Calu3 (cell line): Measurements from ENCODE around the gene RDH14. TPM values are rescaled to one million over a fixed set of nuclear protein-coding genes. Genes with fewer than 3 reads are reported as not detected.

Source experiments
- Bru-seq: library from RNA; stranded (reverse); fragments of 400-500 nt; gene quantifications from one replicate; lab custom pipeline; 2021; lab: Mats Ljungman, UMichigan
- BruChase-seq, 2 experiments: library from RNA; stranded (reverse); fragments of 400-500 nt; gene quantifications; one replicate each; lab custom pipeline; 2021; lab: Mats Ljungman, UMichigan
- BruUV-seq: library from RNA; stranded (reverse); fragments of 400-500 nt; replicated peaks from 2 replicates; lab custom pipeline; 2021; lab: Mats Ljungman, UMichigan
- CTCF ChIA-PET: fragments of 300-600 bp; sonication (Branson Sonifier 250); formaldehyde crosslinking; loops from one replicate; lab custom pipeline; 2022; ENCODE audit warnings: antibody characterized with exemption; lab: Charles Lee
- DNase-seq: peaks from one replicate; pipeline ENCODE4 v3.0.0; 2022
- H3K27ac Mint-ChIP-seq: one replicate; pipeline ENCODE4 v1.8.0; 2022; ENCODE audit warnings: mixed read lengths; ENCODE audit not compliant: unreplicated experiment
- H3K27me3 Mint-ChIP-seq: one replicate; pipeline ENCODE4 v1.8.0; 2022; ENCODE audit warnings: mixed read lengths; ENCODE audit not compliant: unreplicated experiment
- H3K36me3 Mint-ChIP-seq: one replicate; pipeline ENCODE4 v1.8.0; 2022; ENCODE audit warnings: mild to moderate bottlenecking, moderate library complexity, mixed read lengths; ENCODE audit not compliant: insufficient read depth, unreplicated experiment
- H3K4me1 Mint-ChIP-seq: one replicate; pipeline ENCODE4 v1.8.0; 2022; ENCODE audit warnings: mild to moderate bottlenecking, low read depth, mixed read lengths; ENCODE audit not compliant: unreplicated experiment
- H3K4me3 Mint-ChIP-seq: one replicate; pipeline ENCODE4 v1.8.0; 2022; ENCODE audit warnings: mild to moderate bottlenecking, low read depth, moderate library complexity, mixed read lengths; ENCODE audit not compliant: unreplicated experiment
- H3K9me3 Mint-ChIP-seq: one replicate; pipeline ENCODE4 v1.8.0; 2022; ENCODE audit warnings: low read depth, mixed read lengths; ENCODE audit not compliant: unreplicated experiment
- intact Hi-C: fragments of 100-400 bp; cut with micrococcal nuclease; formaldehyde crosslinking; loops from one replicate; pipeline ENCODE4 v1.10.0; 2022; ENCODE audit not compliant: unreplicated experiment
- long read RNA-seq: library from polyadenylated mRNA; stranded (forward); transcript quantifications from one replicate; pipeline ENCODE4 v2.0.0, GENCODE V29; 2022
- total RNA-seq: library from RNA; stranded (reverse); gene quantifications from 2 replicates; pipeline ENCODE4 v1.2.3, GENCODE V29; 2022
- TF ChIP-seq, protein P1 (sequence below): fragments of 200-600 bp; IDR thresholded peaks from one replicate; pipeline ENCODE4 v1.8.0; 2022; ENCODE audit warnings: antibody characterized with exemption; ENCODE audit not compliant: unreplicated experiment

The RDH14 gene, protein sequence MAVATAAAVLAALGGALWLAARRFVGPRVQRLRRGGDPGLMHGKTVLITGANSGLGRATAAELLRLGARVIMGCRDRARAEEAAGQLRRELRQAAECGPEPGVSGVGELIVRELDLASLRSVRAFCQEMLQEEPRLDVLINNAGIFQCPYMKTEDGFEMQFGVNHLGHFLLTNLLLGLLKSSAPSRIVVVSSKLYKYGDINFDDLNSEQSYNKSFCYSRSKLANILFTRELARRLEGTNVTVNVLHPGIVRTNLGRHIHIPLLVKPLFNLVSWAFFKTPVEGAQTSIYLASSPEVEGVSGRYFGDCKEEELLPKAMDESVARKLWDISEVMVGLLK
- total RNA-seq (17.1 and 17.7 TPM in 2 replicates), Bru-seq, nascent RNA (percentile 80 among the genes with signal in this experiment), BruChase-seq, experiment 1, labeled RNA remaining after a 6-hour chase (percentile 83 among the genes with signal in this experiment), BruChase-seq, experiment 2, labeled RNA remaining after a 2-hour chase (percentile 98 among the genes with signal in this experiment)
- long read RNA-seq, transcript RDH14-201 (2 exons, 1,587 nt): major isoform, 56 of 63 reads
- long read RNA-seq, partial matches to known transcripts: 0 of 63 reads
- long read RNA-seq, other reads (novel, unspliced or antisense): 7 of 63 reads

DNA sequence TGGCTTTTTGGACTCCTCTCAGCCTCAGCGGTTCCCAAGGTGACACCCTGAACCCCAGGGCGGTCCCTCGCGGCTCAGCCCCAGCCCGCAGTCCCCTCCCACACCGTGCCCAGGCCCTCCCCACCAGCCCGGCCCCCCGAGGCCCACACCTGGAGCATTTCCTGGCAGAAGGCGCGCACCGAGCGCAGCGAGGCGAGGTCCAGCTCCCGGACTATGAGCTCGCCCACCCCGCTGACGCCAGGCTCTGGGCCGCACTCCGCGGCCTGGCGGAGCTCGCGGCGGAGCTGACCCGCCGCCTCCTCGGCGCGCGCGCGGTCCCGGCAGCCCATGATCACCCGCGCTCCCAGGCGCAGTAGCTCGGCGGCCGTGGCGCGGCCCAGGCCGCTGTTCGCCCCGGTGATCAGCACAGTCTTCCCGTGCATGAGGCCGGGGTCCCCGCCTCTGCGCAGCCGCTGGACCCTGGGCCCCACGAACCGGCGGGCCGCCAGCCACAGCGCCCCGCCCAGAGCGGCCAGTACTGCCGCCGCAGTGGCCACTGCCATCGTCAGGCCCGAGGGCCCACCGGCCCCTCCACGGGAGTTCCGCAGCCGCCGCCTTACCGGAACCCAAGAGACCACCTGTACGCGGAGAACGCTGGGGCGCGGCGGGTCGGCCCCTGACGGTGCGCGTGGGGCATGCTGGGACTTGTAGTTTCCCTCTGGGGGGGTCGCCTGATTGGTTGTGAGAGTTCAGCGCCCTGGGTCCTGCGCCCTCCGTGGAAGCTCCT is at the start of gene RDH14:
RDH14 (minus strand) TSS at position 623 of the 766 bp plus-strand sequence; CDS start at position 542, 81 bp downstream.
- Mint-ChIP-seq H3K4me1 (peaks cover 12% of the 10 kb centered on the region), H3K27ac (peak within 1 kb of the TSS; percentile 77), H3K4me3 (peak within 1 kb of the TSS; percentile 80), H3K36me3 (peaks cover 29% of the 10 kb centered on the region), H3K9me3 (peaks cover 3% of the 10 kb centered on the region), H3K27me3 (no peaks in the 10 kb centered on the region)
- BruUV-seq: no TSS peak
- intact Hi-C loops: no loop called here
- peak; percentile 94 for DNase-seq
- TF ChIP-seq, protein P1, sequence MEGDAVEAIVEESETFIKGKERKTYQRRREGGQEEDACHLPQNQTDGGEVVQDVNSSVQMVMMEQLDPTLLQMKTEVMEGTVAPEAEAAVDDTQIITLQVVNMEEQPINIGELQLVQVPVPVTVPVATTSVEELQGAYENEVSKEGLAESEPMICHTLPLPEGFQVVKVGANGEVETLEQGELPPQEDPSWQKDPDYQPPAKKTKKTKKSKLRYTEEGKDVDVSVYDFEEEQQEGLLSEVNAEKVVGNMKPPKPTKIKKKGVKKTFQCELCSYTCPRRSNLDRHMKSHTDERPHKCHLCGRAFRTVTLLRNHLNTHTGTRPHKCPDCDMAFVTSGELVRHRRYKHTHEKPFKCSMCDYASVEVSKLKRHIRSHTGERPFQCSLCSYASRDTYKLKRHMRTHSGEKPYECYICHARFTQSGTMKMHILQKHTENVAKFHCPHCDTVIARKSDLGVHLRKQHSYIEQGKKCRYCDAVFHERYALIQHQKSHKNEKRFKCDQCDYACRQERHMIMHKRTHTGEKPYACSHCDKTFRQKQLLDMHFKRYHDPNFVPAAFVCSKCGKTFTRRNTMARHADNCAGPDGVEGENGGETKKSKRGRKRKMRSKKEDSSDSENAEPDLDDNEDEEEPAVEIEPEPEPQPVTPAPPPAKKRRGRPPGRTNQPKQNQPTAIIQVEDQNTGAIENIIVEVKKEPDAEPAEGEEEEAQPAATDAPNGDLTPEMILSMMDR: no peak
- CTCF ChIA-PET: interaction anchor here (0.7 to 1.4 kb wide), 2 partner anchors 40 to 42 kb away, joined by 3 to 5 read pairs; no protein-coding TSS in a partner anchor

DNA sequence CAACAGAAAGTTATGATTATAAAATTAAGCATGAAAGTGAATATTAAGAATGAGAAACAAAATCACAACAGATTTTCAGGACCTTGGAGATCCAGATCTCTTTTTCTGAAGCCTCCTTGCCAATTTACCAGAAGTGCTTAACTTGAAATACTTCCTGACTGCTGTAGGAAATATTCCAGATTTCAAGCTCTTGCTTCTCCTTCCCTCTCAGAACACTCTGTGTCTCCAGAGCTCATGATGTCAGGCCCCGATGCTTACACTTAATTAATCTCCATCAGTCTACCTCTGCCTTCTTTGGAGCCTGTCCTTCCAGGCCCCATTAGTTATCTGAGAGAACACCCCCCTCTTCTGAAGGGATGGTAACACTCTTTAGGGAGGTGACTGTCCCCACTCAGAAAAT is 49.6 kb upstream of the RDH14 start:
- H3K4me1 Mint-ChIP-seq: no peaks in the 10 kb centered on the region
- TF ChIP-seq, protein P1: no peak

DNA sequence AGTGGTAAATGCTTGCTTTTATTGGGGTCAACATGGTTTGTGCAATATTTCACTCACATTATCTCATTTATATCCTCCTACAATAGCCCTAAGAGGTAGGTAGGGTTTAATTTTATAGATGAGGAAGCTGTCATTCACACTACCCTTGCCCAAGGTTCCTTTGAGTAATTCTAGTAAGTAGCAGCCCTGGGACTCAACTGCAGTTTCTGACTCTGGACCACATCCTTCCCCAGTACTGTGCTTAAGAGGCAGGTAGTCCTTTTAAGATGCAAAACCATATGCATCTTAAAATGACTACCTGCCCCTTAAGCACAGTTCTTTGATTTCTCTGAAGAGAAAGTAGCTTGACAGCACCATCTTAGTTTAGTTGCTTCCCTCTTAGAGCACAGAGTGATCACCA is 44.7 kb upstream of the RDH14 start:
- Mint-ChIP-seq H3K4me1 (no peaks in the 10 kb centered on the region), H3K27ac (no peak overlapping the region), H3K4me3 (no peak overlapping the region), H3K36me3 (no peaks in the 10 kb centered on the region), H3K27me3 (no peaks in the 10 kb centered on the region), H3K9me3 (peaks cover 4% of the 10 kb centered on the region)
- TF ChIP-seq, protein P1: no peak
- no peak for DNase-seq
- CTCF ChIA-PET: interaction anchor here (0.7 kb wide), 1 partner anchor 35 kb away, joined by 3 read pairs; no protein-coding TSS in a partner anchor
- BruUV-seq: no TSS peak
- intact Hi-C loops: no loop called here

More for the DNA sequence above, 49.6 kb upstream of the RDH14 start:
- BruUV-seq: no TSS peak
- H3K36me3 Mint-ChIP-seq: no peaks in the 10 kb centered on the region
- CTCF ChIA-PET: no interaction called here
- no peak overlapping the region for H3K27ac Mint-ChIP-seq
- intact Hi-C loops: no loop called here
- H3K9me3 Mint-ChIP-seq: peaks cover 4% of the 10 kb centered on the region
- DNase-seq: no peak
- no peaks in the 10 kb centered on the region for H3K27me3 Mint-ChIP-seq
- no peak overlapping the region for H3K4me3 Mint-ChIP-seq

DNA sequence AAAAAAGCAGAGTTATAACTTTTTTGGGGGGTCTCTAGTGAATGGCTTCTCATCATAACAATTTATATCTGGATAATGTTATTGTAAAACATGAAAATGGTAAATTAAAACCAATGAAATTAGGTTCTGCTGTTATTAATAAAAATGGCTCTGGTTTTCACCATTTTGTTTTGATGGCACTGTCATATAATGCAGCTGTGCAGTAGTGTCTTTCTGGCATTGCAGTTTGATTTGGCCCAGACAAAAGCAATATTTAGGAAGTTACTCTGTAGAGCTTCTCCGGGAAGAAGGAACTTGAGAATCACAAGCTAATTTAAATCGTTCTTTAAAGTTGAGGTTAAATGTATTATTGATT is 44.1 kb upstream of the RDH14 start:
- no peaks in the 10 kb centered on the region for H3K36me3 Mint-ChIP-seq
- no peak for DNase-seq
- intact Hi-C loops: no loop called here
- H3K27ac Mint-ChIP-seq: no peak overlapping the region
- no peaks in the 10 kb centered on the region for H3K27me3 Mint-ChIP-seq
- peaks cover 4% of the 10 kb centered on the region for H3K9me3 Mint-ChIP-seq
- no peak overlapping the region for H3K4me3 Mint-ChIP-seq
- BruUV-seq: no TSS peak
- CTCF ChIA-PET: interaction anchor here (0.7 kb wide), 1 partner anchor 36 kb away, joined by 3 read pairs; no protein-coding TSS in a partner anchor
- H3K4me1 Mint-ChIP-seq: no peaks in the 10 kb centered on the region
- TF ChIP-seq, protein P1: no peak
